HEK293 (cell line): ENCODE measurements around the gene SLC6A2.

Source experiments
- CTCF ChIA-PET: fragments of 350-600 bp; formaldehyde crosslinking; extraction: SDS; loops from one replicate; lab custom pipeline; 2021; ENCODE audit warnings: antibody characterized with exemption; lab: Yijun Ruan, JAX
- POLR2A ChIA-PET: fragments of 300-600 bp; formaldehyde crosslinking; extraction: SDS; loops from one replicate; lab custom pipeline; 2020; ENCODE audit warnings: antibody characterized with exemption, inconsistent platforms; lab: Yijun Ruan, JAX
- H3K27ac ChIP-seq: fragments of 200-500 bp; sonication (Bioruptor generic); 2 replicates; pipeline ENCODE4 v1.5.1; 2014; ENCODE audit warnings: low read depth, low read length, control low read depth, inconsistent platforms; ENCODE audit errors: extremely low read depth
- H3K36me3 ChIP-seq, 2 experiments: fragments of 200-500 bp in 1 of 2; sonication (Bioruptor generic) in 1 of 2; 1 replicate in 1 of 2; 2 replicates in 1 of 2; pipeline ENCODE4 v1.5.1; 2014 to 2017; ENCODE audit warnings: inconsistent platforms in 2 of 2, low read length in 2 of 2; ENCODE audit not compliant: control insufficient read depth in 2 of 2, insufficient read depth in 1 of 2
- H3K4me1 ChIP-seq: fragments of 200-500 bp; sonication (Bioruptor generic); 2 replicates; pipeline ENCODE4 v1.5.1; 2014; ENCODE audit warnings: mild to moderate bottlenecking, low read length, inconsistent platforms; ENCODE audit not compliant: control insufficient read depth, insufficient read depth
- H3K4me3 ChIP-seq: 2 replicates; pipeline ENCODE4 v1.5.1; 2011; ENCODE audit warnings: low read depth, mild to moderate bottlenecking, control low read depth, low read length, moderate library complexity
- H3K9me3 ChIP-seq: fragments of 200-500 bp; sonication (Bioruptor generic); 2 replicates; pipeline ENCODE4 v1.5.1; 2014; ENCODE audit warnings: low read depth, low read length, inconsistent platforms; ENCODE audit not compliant: control insufficient read depth, insufficient read depth
- IKZF3 ChIP-seq: fragments of 450-650 bp; IDR thresholded peaks from 2 replicates; pipeline ENCODE4 v1.5.0; 2018; ENCODE audit warnings: missing biosample characterization, mild to moderate bottlenecking, missing genetic modification characterization, moderate library complexity
- MEIS1 ChIP-seq: sonication (generic); formaldehyde crosslinking; IDR thresholded peaks from 2 replicates; pipeline ENCODE4 v1.8.1; 2022; ENCODE audit warnings: missing genetic modification reagents, mild to moderate bottlenecking, borderline replicate concordance
- OSR2 ChIP-seq: fragments of 450-650 bp; formaldehyde crosslinking; IDR thresholded peaks from 2 replicates; pipeline ENCODE4 v1.5.1; 2016; ENCODE audit warnings: missing biosample characterization, missing genetic modification characterization
- PRDM1 ChIP-seq: fragments of 450-650 bp; formaldehyde crosslinking; IDR thresholded peaks from 2 replicates; pipeline ENCODE4; 2016; ENCODE audit warnings: missing biosample characterization, missing genetic modification characterization
- SETDB1 ChIP-seq: IDR thresholded peaks from one replicate; pipeline ENCODE4 v1.6.1; 2017; ENCODE audit warnings: mild to moderate bottlenecking, low read length, moderate library complexity, mixed read lengths; ENCODE audit not compliant: insufficient read length
- SP2 ChIP-seq: fragments of 450-650 bp; formaldehyde crosslinking; IDR thresholded peaks from 2 replicates; pipeline ENCODE4 v1.5.1; 2016; ENCODE audit warnings: missing biosample characterization, missing genetic modification characterization
- ZBTB1 ChIP-seq: fragments of 450-650 bp; formaldehyde crosslinking; IDR thresholded peaks from 2 replicates; pipeline ENCODE4 v1.5.1; 2016; ENCODE audit warnings: missing biosample characterization, missing genetic modification characterization
- ZNF148 ChIP-seq: fragments of 450-650 bp; formaldehyde crosslinking; IDR thresholded peaks from 2 replicates; pipeline ENCODE4 v1.5.0; 2017; ENCODE audit warnings: missing biosample characterization, missing genetic modification characterization, borderline replicate concordance
- ZNF2 ChIP-seq: fragments of 450-650 bp; formaldehyde crosslinking; IDR thresholded peaks from 2 replicates; pipeline ENCODE4 v1.5.1; 2016; ENCODE audit warnings: missing biosample characterization, missing genetic modification characterization
- ZNF223 ChIP-seq: fragments of 450-650 bp; formaldehyde crosslinking; IDR thresholded peaks from 2 replicates; pipeline ENCODE4 v1.5.1; 2016; ENCODE audit warnings: missing biosample characterization, missing genetic modification characterization
- ZNF26 ChIP-seq: fragments of 450-650 bp; formaldehyde crosslinking; IDR thresholded peaks from 2 replicates; pipeline ENCODE4 v1.5.1; 2016; ENCODE audit warnings: missing biosample characterization, missing genetic modification characterization
- ZNF513 ChIP-seq: fragments of 450-650 bp; IDR thresholded peaks from 2 replicates; pipeline ENCODE4 v1.5.1; 2018; ENCODE audit warnings: missing biosample characterization, missing genetic modification characterization
- ZNF610 ChIP-seq: fragments of 450-650 bp; formaldehyde crosslinking; IDR thresholded peaks from 2 replicates; pipeline ENCODE4 v1.5.1; 2016; ENCODE audit warnings: missing biosample characterization, missing genetic modification characterization, borderline replicate concordance
- ZNF670 ChIP-seq: fragments of 450-650 bp; formaldehyde crosslinking; IDR thresholded peaks from 2 replicates; pipeline ENCODE4 v1.5.1; 2016; ENCODE audit warnings: missing biosample characterization, missing genetic modification characterization, low read depth
- ZNF777 ChIP-seq: fragments of 450-650 bp; formaldehyde crosslinking; IDR thresholded peaks from 2 replicates; pipeline ENCODE4 v1.5.1; 2017; ENCODE audit warnings: missing biosample characterization, missing genetic modification characterization, borderline replicate concordance

The SLC6A2 gene

GRCh38 chr16:55671206-55671973, 15.6 kb downstream of the SLC6A2 start (continued):
- TF ChIP-seq ZNF670 (tag by site-specific recombination), result no peak
- TF ChIP-seq IKZF3 (tag by site-specific recombination), result no peak
- TF ChIP-seq ZNF777, result no peak
- no peak for TF ChIP-seq MEIS1 (CRISPR knock-in tag)
- TF ChIP-seq ZNF148 (tag by site-specific recombination), result no peak
- TF ChIP-seq PRDM1, result no peak

GRCh38 chr16:55671974-55672280, 16.1 kb downstream of the SLC6A2 start:
- H3K36me3 ChIP-seq, result no peaks in the 10 kb centered on the region
- CTCF ChIA-PET, result no interaction called here
- H3K4me1 ChIP-seq, result no peaks in the 10 kb centered on the region
- POLR2A ChIA-PET, result no interaction called here
- TF ChIP-seq ZNF2 (tag by site-specific recombination) (no peak), ZBTB1 (tag by site-specific recombination) (no peak), ZNF513 (tag by site-specific recombination) (no peak)
- no peak overlapping the region for H3K27ac ChIP-seq
- H3K9me3 ChIP-seq, result no peaks in the 10 kb centered on the region
- no peak overlapping the region for H3K4me3 ChIP-seq

- Histone ChIP-seq H3K36me3 (no peaks in the 10 kb centered on the region), H3K4me1 (no peaks in the 10 kb centered on the region), H3K4me3 (no peak overlapping the region), H3K9me3 (no peaks in the 10 kb centered on the region), H3K27ac (no peak overlapping the region)
- ChIA-PET POLR2A (no interaction called here), CTCF (no interaction called here)
- TF ChIP-seq SETDB1 (no peak), ZNF610 (tag by site-specific recombination) (no peak)
Observed at GRCh38 chr16:55672471-55672870, 16.7 kb downstream of the SLC6A2 start.

- Histone ChIP-seq H3K4me1 (no peaks in the 10 kb centered on the region), H3K4me3 (no peak overlapping the region), H3K27ac (no peak overlapping the region), H3K36me3 (no peaks in the 10 kb centered on the region), H3K9me3 (no peaks in the 10 kb centered on the region)
- CTCF ChIA-PET, result interaction anchor here (0.6 to 1.1 kb wide), 2 partner anchors 10 to 148 kb away, joined by 3 read pairs; no protein-coding TSS in a partner anchor
- POLR2A ChIA-PET, result no interaction called here
- no peak for TF ChIP-seq SP2
- TF ChIP-seq OSR2 (tag by site-specific recombination), result no peak
- TF ChIP-seq ZNF26 (tag by site-specific recombination), result no peak
- TF ChIP-seq ZNF223 (tag by site-specific recombination), result no peak
Observed at GRCh38 chr16:55678161-55678821, 22.5 kb downstream of the SLC6A2 start.
